ENCODE results near the gene TYROBP.
"Not testable (repeated sequence)": the region's sequence is repeated elsewhere in the genome, so short reads cannot be mapped to it uniquely, and the experiment has no call there.

TYROBP gene

DNA sequence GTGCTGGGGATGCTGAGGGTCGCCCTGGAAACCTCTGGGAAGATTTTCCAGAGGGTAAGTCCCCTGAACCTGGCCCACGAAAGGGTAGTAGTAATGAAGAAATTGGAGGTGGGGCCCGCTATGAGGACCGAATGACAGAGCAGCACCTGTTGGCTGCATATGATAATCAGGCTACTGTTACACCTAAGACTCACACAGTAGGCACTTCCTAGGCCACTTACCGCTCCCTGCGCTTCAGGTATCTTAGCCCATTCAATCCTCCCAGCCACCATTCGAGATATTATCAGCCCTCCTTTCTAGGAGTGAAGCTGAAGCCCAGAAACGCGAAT, 23.7 kb upstream of the TYROBP start:
- no peak for DNase-seq (ENCODE audit: low read depth)

- peak; percentile 97 for DNase-seq (ENCODE audit: low read depth)
Measured at GRCh38 chr19:35931161-35931873, 23.2 kb upstream of the TYROBP start.

DNA sequence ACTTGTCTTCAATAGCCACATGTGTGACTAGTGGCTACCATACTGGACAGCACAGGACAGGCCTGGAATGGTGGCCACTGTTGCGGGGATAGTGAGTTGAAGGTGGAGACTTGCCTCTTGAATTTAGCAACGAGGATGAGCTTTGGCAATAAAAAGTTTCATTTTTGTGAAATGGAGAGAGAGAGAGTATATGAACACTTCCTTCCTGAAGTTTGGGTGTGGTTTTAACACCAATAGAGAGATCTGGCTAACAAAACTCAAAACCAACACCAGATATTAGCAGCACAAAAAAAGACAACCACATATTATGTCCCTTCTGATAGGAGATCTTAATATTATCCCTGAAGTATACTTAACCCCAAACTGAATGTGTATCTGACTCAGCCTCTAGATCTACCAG, 21.8 kb upstream of the TYROBP start:
- no peak for DNase-seq (ENCODE audit: low read depth)

GRCh38 chr19:35928507-35928906, 20.4 kb upstream of the TYROBP start:
- DNase-seq (ENCODE audit: low read depth), result no peak

GRCh38 chr19:35925501-35925900, 17.4 kb upstream of the TYROBP start:
- no peak for DNase-seq (ENCODE audit: low read depth)

GRCh38 chr19:35921012-35921411, 12.9 kb upstream of the TYROBP start:
- no peak for DNase-seq (ENCODE audit: low read depth)

DNA sequence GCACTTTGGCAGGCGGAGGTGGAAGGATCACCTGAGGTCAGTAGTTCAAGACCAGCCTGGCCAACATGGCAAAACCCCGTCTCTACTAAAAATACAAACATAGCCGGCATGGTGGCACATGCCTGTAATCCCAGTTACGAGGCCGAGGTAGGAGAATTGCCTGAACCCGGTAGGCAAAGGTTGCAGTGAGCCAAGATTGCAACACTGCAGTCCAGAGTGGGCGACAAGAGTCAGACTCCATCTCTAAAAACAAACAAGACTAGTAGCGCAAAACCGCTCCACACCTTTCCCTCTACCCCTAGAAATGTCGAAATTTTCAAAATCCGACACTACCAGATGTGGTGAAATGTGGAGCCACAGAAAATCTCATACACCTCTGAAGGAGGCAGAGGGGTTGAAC, 11.2 kb upstream of the TYROBP start:
- no peak for DNase-seq (ENCODE audit: low read depth)

DNA sequence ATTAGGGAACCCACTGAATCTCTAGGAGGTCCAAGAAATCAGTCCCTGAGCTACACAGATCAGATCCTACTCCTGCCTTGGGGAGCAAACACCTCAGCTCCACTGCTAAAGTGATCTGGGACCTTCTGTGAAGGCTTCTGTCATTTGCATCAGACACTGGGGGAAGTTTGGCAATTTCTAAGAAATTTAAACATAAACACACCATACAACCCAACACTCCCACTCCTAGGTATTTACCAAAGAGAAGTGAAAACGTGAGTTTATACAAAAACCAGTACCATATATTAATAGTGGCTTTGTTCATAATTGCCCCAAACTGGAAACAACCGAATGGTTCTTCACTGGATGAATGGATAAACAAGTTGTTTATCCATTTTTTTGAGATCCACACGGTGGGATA, 7.3 kb upstream of the TYROBP start:
- DNase-seq (ENCODE audit: low read depth), result no peak

- no peak for DNase-seq (ENCODE audit: low read depth)
Measured at GRCh38 chr19:35913589-35913988, 5.5 kb upstream of the TYROBP start.

GRCh38 chr19:35911790-35912189, 3.7 kb upstream of the TYROBP start:
- DNase-seq (ENCODE audit: low read depth), result no peak

- DNase-seq (ENCODE audit: low read depth), result no peak
Measured at GRCh38 chr19:35911173-35911572, 3.1 kb upstream of the TYROBP start.

DNA sequence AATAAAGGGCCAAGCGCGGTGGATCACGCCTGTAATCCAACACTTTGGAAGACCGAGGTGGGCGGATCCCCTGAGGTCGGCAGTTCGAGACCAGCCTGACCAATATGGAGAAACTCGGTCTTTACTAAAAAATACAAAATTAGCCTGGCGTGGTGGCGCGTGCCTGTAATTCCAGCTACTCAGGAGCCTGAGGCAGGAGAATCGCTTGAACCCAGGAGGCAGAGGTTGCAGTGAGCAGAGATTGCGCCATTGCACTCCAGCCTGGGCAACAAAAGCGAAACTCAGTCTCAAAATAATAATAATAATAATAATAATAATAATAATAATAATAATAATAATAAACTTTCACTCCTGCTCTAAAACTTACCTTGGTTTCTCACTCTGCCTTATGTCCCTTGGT, 2.3 kb upstream of the TYROBP start:
- DNase-seq (ENCODE audit: low read depth), result not testable (repeated sequence)

DNA sequence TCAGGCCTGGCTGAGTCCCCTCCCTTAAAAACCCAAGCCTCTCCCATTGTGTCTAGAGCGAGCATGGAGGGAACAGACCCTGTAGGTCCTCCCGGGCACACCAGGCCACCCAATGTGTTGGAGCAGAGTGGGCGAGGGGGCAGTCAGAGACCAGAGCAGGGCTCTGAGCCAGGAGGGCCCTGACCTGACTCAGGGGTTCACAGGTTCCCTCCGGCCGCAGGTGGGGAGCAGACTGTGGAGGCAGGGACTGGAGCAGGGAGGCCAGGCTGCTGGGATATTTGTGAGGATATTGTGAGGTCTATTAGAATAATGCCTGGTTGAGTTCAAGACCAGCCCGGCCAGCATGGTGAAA, 1.6 kb upstream of the TYROBP start:
- DNase-seq (ENCODE audit: low read depth), result no peak

GRCh38 chr19:35908973-35909683, 1.0 kb upstream of the TYROBP start:
- DNase-seq (ENCODE audit: low read depth), result no peak

GRCh38 chr19:35907377-35907745, 734 bp downstream of the TYROBP start:
- DNase-seq (ENCODE audit: low read depth), result no peak

DNA sequence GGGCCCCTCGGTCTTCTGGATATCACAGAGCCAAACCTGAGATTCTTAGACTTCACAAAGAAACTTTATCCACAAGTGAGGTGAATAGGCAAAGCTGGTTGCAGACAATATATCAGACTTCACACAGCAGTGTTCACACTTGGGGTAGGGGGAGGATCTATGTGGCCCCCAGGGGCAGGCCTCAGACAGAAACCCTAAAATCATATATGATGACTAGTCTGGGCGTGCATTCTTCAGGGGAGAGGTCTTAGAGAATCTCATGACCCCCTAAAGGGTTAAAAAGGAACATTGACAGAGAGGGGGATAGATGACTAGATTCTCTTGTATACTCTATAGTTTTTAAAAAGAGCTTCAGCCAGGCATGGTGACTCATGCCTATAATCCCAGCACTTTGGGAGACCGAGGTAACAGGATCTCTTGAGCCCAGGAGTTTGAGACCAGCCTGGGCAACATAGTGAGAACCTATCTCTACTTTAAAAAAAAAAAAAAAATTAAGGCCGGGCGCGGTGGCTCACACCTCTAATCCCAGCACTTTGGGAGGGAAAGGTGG, 2.8 kb downstream of the TYROBP start:
- no peak for DNase-seq (ENCODE audit: low read depth)

DNA sequence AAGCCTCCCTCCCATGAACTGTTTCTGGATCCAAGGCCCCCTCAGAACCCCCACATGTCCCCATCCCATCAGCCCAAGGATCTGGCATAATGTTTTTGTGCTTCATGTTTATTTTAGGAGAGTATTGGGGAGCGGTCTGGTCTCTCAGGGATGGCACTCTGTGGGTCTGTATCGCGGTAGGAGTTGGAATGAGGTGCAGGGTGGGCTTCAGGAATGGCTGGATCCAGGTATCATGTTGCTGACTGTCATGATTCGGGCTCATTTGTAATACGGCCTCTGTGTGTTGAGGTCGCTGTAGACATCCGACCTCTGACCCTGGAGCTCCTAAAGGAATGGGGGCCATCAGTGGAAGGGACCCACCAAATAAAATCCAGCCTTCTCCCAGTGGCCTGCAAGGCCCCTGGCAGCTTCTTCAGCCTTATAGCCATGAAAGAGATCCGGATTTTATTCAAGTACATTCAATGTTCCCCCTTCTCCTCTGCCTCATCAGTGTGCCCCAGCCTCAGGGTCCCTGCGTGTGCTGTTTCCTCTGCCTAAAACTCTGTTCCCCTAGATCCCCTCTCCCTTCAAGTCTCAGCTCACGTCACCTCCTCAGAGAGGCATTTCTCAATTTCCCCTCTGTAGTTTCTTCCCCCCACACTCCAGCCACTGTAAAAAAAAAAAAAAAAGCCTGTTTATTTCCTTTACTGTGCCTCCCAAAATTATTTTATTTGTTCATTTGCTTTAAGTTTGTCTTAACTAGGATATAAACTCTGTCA, 3.6 kb downstream of the TYROBP start:
- no peak for DNase-seq (ENCODE audit: low read depth)

- DNase-seq (ENCODE audit: low read depth), result no peak
Measured at GRCh38 chr19:35903550-35904179, 4.4 kb downstream of the TYROBP start.

DNA sequence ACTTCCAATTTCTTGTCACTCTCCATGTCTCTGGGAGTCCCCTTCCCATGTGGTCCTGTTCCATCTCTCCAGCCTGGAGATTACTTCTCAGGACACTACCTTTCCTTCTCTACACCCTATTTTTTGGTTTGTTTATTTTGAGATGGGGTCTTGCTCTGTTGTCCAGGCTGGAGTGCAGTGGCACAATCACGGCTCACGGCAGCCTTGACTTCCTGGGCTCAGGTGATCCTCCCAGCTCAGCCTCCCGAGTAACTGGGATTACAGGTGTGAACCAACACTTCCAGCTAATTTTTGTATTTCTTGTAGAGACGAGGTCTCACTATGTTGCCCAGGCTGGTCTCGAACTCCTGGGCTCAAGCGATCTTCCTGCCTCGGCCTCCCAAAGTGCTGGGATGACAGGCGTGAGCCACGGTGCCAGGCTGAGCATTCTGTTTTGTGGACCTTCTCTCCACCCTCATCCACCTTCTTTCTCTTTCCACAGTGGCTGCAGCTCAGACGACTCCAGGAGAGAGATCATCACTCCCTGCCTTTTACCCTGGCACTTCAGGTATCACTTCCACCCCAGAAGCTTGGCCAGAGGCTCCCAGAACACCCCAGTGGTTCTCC, 5.1 kb downstream of the TYROBP start:
- no peak for DNase-seq (ENCODE audit: low read depth)

GRCh38 chr19:35901854-35902661, 6.0 kb downstream of the TYROBP start, which contains the start of gene HCST:
Gene HCST (plus strand): TSS chr19:35902529. CDS start chr19:35902594, 65 bp downstream.
- DNase-seq (ENCODE audit: low read depth), result no peak

GRCh38 chr19:35901055-35901644, 6.9 kb downstream of the TYROBP start:
- no peak for DNase-seq (ENCODE audit: low read depth)
